Peyer's patch (tissue), 4 donors: ENCODE data around the gene NES. TPM values are rescaled to one million over a fixed set of nuclear protein-coding genes. Genes with fewer than 3 reads are reported as not detected.

Source experiments
- DNase-seq, 3 donors: peaks; one replicate each; pipeline ENCODE4 v3.0.0-alpha.2; 2017 to 2019
- H3K27ac ChIP-seq, 4 donors: fragments of 200-600 bp; sonication (generic); one replicate each; pipeline ENCODE4 v1.5.1; 2016 to 2019
- H3K27me3 ChIP-seq, 2 donors: fragments of 200-600 bp; sonication (generic); one replicate each; pipeline ENCODE4 v1.5.1; 2019
- H3K36me3 ChIP-seq, 3 donors: fragments of 200-600 bp; sonication (generic); one replicate each; pipeline ENCODE4 v1.5.1; 2016 to 2019
- H3K4me1 ChIP-seq, 4 donors: fragments of 200-600 bp; sonication (generic); one replicate each; pipeline ENCODE4 v1.5.1; 2016 to 2019
- H3K4me3 ChIP-seq, 4 donors: fragments of 200-600 bp; sonication (generic); 1 replicate in 3 of 4; 2 replicates in 1 of 4; pipeline ENCODE4 v1.5.1; 2016 to 2019; ENCODE audit warnings: mild to moderate bottlenecking in 1 of 4
- H3K9me3 ChIP-seq, 4 donors: fragments of 200-600 bp; sonication (generic); one replicate each; pipeline ENCODE4 v1.5.1; 2016 to 2019; ENCODE audit warnings: mild to moderate bottlenecking in 1 of 4
- POLR2A ChIP-seq, 2 donors: fragments of 450-650 bp; IDR thresholded peaks; one replicate each; pipeline ENCODE4 v1.5.1; 2017; ENCODE audit warnings: antibody characterized with exemption in 2 of 2, mild to moderate bottlenecking in 2 of 2, moderate library complexity in 2 of 2
- total RNA-seq, 4 donors: library from RNA; depleted of rRNA; stranded (reverse); fragments of >200 nt; gene quantifications; one replicate each; pipeline ENCODE4 v1.1.0, GENCODE V29; 2016
- TF ChIP-seq, protein P1 (sequence below), 6 experiments: fragments of 450-650 bp in 4 of 6; fragments of 200-600 bp in 2 of 6; sonication (generic) in 1 of 6; IDR thresholded peaks; one replicate each; pipeline ENCODE4 v1.5.1; 2017 to 2019; ENCODE audit warnings: antibody characterized with exemption in 6 of 6, mild to moderate bottlenecking in 3 of 6, moderate library complexity in 1 of 6

Gene NES
- total RNA-seq, 4 donors from 2014 or later = 2.8 to 25.6 (median 3.1) TPM

DNA sequence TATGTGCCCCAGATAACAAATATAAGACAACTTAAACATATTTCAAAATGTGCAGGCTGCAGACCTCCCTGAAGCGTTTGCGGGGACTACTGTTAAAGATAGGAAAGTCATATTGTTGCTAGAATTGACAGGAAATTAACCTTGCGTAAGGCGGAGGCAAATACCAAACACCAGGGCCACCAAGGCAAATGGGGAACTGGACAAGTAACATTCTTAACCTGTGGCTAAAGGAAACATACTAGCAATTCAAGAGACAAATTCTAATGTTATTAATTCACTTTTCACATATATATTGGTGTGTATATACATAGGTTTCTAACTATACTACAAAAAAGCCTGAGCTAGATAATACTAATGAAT lies 51.1 kb downstream of the NES start:
- H3K27me3 ChIP-seq = peaks cover 0 to 21% of the 10 kb centered on the region in 2 donors
- H3K4me3 ChIP-seq = peak overlapping the region in 3 of 4 donors; percentile 46 to 55 (median 48)
- H3K4me1 ChIP-seq = peaks cover 14 to 24% (median 20%) of the 10 kb centered on the region in 4 donors
- TF ChIP-seq, protein P1, sequence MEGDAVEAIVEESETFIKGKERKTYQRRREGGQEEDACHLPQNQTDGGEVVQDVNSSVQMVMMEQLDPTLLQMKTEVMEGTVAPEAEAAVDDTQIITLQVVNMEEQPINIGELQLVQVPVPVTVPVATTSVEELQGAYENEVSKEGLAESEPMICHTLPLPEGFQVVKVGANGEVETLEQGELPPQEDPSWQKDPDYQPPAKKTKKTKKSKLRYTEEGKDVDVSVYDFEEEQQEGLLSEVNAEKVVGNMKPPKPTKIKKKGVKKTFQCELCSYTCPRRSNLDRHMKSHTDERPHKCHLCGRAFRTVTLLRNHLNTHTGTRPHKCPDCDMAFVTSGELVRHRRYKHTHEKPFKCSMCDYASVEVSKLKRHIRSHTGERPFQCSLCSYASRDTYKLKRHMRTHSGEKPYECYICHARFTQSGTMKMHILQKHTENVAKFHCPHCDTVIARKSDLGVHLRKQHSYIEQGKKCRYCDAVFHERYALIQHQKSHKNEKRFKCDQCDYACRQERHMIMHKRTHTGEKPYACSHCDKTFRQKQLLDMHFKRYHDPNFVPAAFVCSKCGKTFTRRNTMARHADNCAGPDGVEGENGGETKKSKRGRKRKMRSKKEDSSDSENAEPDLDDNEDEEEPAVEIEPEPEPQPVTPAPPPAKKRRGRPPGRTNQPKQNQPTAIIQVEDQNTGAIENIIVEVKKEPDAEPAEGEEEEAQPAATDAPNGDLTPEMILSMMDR (IDR thresholded peaks at IDR 0.05) = no peak
- TF ChIP-seq POLR2A (IDR thresholded peaks at IDR 0.05) = no peak
- H3K9me3 ChIP-seq = no peaks in the 10 kb centered on the region
- H3K36me3 ChIP-seq = no peaks in the 10 kb centered on the region
- no peak for DNase-seq
- peak overlapping the region in 1 of 4 donors; percentile 9 for H3K27ac ChIP-seq

DNA sequence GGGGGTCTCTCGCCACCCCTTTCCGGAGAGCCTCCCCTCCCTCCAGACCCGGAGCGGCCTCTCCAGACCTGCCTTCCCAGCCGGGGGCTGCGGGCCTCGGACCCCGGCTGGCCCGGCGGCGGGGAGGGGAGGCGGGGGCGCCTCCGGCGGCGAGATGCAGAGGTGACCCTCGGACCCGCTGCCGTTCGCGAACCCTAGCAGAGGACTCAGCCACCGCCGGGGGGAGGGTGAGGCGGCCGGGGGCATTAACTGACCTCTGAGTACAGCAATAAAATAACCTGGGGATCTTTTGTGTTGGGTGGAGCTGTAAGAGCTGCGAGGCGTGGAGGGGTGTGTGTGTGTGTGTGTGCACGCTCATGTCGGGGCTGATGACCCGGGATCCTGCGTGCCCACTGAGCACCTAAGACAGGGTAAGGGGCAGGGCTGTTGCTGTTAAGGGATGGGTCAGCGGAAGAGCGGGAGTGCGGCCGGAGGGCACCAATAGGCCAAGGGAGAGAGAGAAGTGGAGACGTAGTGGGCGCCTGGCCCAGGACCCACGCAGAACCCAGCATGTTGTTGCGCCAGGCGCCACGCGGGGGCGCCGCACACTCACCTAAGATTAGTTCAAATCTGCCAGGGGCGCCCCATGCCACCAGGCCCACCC lies 51.6 kb downstream of the NES start:
- Histone ChIP-seq H3K27ac (peak overlapping the region in 2 of 4 donors; percentile 9 to 36), H3K4me3 (peak overlapping the region; percentile 25 to 55 (median 47)), H3K4me1 (peaks cover 14 to 24% (median 20%) of the 10 kb centered on the region in 4 donors), H3K9me3 (no peaks in the 10 kb centered on the region), H3K36me3 (no peaks in the 10 kb centered on the region), H3K27me3 (peaks cover 0 to 21% of the 10 kb centered on the region in 2 donors)
- TF ChIP-seq, protein P1 (IDR thresholded peaks at IDR 0.05) = peak; percentile 66 to 80 (median 74)
- TF ChIP-seq POLR2A (IDR thresholded peaks at IDR 0.05) = no peak
- peak; percentile 51 to 80 (median 80) for DNase-seq

DNA sequence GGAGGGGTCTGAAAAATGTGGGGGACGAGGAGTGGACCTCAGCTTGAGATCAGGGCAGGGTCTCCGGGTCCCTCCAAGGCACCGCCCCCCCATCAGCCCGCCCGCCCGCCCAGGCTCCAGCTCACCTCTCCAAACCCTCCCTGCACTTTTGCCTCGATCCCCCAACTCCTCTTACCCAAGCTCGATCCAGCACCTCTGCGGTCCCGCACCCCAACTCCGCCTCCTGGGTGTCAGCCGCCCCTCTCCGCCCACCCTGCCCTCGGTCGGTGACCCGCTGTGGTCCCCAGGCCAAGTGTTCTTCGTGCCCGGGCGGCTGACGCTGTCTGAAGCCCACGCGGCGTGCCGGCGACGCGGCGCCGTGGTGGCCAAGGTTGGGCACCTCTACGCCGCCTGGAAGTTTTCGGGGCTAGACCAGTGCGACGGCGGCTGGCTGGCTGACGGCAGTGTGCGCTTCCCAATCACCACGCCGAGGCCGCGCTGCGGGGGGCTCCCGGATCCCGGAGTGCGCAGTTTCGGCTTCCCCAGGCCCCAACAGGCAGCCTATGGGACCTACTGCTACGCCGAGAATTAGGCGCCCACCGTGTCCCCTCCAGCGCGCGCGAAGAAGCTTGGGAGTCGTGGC lies 52.3 kb downstream of the NES start:
- H3K4me1 ChIP-seq = peaks cover 14 to 24% (median 20%) of the 10 kb centered on the region in 4 donors
- no peaks in the 10 kb centered on the region for H3K9me3 ChIP-seq
- TF ChIP-seq, protein P1 (IDR thresholded peaks at IDR 0.05) = no peak
- TF ChIP-seq POLR2A (IDR thresholded peaks at IDR 0.05) = no peak
- H3K36me3 ChIP-seq = no peaks in the 10 kb centered on the region
- peaks cover 0 to 21% of the 10 kb centered on the region in 2 donors for H3K27me3 ChIP-seq
- no peak for DNase-seq
- H3K27ac ChIP-seq = peak overlapping the region in 2 of 4 donors; percentile 36 to 61
- H3K4me3 ChIP-seq = peak overlapping the region; percentile 25 to 55 (median 47)

DNA sequence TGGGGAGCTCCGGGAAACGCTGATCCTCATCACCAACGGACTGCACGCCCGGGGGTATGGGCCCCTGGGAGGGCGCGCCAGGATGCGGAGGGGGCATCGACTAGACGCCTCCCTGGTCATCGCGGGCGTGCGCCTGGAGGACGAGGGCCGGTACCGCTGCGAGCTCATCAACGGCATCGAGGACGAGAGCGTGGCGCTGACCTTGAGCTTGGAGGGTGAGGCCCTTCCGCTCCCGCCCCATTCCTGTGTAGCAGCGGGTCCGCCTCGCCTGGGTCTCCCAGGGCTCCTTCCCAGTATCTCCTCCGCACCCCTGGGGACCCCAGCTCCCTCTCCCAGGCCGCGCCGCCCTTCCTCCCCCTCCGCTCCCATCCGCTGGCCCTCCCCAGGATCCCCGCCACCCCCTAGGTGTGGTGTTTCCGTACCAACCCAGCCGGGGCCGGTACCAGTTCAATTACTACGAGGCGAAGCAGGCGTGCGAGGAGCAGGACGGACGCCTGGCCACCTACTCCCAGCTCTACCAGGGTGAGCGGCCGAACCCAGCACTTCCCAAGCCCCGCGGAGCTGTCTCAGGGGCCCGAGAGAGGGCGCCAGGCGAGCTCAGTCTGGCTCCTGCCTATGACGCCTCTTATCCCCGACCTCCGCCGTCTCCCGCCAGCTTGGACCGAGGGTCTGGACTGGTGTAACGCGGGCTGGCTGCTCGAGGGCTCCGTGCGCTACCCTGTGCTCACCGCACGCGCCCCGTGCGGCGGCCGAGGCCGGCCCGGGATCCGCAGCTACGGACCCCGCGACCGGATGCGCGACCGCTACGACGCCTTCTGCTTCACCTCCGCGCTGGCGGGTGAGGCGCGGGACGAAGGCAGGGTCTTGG lies 53.0 kb downstream of the NES start:
- peaks cover 0 to 21% of the 10 kb centered on the region in 2 donors for H3K27me3 ChIP-seq
- H3K4me1 ChIP-seq = peaks cover 14 to 24% (median 20%) of the 10 kb centered on the region in 4 donors
- peak overlapping the region; percentile 25 to 55 (median 47) for H3K4me3 ChIP-seq
- no peaks in the 10 kb centered on the region for H3K36me3 ChIP-seq
- H3K9me3 ChIP-seq = no peaks in the 10 kb centered on the region
- TF ChIP-seq, protein P1 (IDR thresholded peaks at IDR 0.05) = peak in 4 of 6 experiments; percentile 18 to 34 (median 24)
- no peak for TF ChIP-seq POLR2A (IDR thresholded peaks at IDR 0.05)
- H3K27ac ChIP-seq = peak overlapping the region in 2 of 4 donors; percentile 36 to 61
- peak in 2 of 3 donors; percentile 72 to 73 for DNase-seq

DNA sequence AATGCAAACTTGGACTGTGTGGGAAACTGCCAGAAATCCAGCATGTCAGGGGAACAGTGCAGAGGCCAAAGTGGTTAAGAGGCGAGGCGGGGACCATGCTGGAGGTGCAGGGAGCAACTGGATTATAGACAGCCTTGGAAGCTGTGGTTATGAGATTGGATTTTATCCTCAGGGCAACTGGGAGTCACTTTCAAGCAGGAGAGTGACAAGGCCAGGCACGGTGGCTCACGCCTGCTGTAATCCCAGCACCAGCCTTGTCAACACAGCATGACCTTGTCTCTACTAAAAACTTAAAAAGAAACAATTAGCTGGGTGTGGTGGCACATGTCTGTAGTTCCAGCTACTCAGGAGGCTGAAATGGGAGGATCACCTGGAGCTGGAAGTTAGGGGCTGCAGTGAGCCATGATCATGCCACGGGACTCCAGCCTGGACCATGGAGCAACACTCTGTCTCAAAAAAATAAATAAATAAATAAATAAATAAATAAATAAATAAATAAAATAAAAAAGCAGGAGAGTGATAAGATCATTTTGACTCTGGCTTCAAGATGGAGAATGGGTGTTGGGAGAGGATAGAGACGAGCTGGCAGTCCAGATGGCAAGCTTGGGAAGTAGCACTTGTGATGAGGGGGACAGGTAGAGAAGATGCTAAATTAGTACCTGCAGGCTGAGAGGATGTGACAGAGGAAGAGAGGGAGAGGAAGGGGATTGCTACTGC lies 54.5 kb downstream of the NES start:
- Histone ChIP-seq H3K27ac (no peak overlapping the region), H3K4me1 (peaks cover 14 to 24% (median 20%) of the 10 kb centered on the region in 4 donors), H3K27me3 (peaks cover 0 to 21% of the 10 kb centered on the region in 2 donors), H3K4me3 (no peak overlapping the region), H3K36me3 (no peaks in the 10 kb centered on the region), H3K9me3 (no peaks in the 10 kb centered on the region)
- TF ChIP-seq POLR2A (IDR thresholded peaks at IDR 0.05) = no peak
- TF ChIP-seq, protein P1 (IDR thresholded peaks at IDR 0.05) = no peak
- no peak for DNase-seq
